NCI-H2171 (cell line): ENCODE data around the gene KRTAP2-4.
"Not testable (repeated sequence)": the region's sequence is repeated elsewhere in the genome, so short reads cannot be mapped to it uniquely, and the experiment has no call there.

Source experiments
- DNase-seq: peaks from one replicate; lab custom pipeline; 2025; lab: John Stamatoyannopoulos, UW

KRTAP2-4 gene, protein sequence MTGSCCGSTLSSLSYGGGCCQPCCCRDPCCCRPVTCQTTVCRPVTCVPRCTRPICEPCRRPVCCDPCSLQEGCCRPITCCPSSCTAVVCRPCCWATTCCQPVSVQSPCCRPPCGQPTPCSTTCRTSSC

DNA sequence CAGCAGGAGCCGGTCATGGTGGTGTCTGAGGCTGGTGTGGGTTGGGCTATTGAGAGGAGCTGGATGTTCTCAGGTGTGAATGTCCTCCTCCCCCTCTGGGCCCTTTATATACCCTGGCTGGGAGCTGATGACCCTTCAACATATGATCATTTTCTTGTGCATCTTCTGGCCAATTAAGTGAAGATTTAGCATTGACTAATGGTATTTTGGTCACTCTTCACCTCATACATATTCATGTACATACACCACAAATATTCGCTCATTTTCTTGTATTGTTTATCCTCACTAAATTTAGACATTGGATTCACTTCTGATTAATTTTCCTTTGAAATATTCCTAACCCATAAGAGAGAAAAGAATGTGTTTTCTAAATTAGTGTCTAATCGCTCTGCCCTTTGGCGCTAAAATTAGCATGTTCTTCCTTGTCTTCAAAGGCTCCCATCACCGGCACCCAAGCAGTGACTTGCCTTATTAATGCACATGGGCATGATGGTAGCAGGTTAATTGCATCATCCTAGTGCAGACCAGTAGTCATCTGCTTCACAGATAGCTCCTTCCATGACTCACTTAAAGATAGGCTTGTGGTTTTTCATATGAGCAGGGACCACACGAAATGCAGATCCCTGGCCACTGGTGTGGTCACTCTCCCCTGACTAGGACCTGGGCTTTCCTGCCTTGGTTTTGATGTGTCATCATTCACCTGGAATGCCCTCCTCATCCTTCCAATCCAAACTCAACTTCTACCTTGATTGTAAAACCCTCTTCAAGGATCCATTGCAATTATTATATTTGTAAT is at the start of gene KRTAP2-4:
TSS of gene KRTAP2-4 (minus strand) at position 51 of the 796 bp plus-strand sequence. CDS start at position 17, 34 bp downstream.
- DNase-seq = no peak

DNA sequence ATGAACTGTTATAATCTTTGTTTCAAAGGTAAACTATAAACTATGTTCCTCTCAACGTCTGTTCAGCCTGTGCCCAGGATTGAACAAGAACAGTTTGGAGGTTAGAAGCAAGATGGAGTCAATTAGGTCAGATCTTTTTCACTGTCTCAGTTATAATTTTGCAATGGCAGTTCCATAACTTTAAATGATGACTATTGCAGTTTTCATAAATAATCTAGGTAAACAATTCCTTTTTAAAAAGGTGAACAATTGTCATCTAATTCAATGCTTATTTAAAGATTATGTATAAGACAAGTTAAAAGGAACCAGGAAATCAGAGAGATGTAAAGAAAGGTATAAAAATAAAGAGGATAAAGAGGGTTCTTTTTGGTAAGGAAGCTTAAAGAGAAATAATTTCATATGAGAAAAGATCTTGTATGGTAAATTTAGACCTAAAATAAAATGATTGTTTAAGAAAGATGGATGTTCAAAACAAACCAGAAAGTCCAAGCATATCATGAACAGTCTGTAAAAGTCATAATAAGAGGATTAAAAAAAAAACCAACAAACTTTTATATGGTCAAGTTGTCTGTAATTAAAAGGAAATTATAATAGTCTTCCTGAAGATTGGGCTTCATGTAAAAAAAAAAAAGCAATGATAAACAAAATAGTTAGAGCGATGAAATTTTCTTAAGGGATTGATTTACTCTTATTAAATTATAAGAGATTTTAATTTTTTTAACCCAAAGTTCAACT is 45.6 kb upstream of the KRTAP2-4 start:
- DNase-seq = no peak

GRCh38 chr17:41108728-41109386 is 43.2 kb upstream of the KRTAP2-4 start:
- not testable (repeated sequence) for DNase-seq

DNA sequence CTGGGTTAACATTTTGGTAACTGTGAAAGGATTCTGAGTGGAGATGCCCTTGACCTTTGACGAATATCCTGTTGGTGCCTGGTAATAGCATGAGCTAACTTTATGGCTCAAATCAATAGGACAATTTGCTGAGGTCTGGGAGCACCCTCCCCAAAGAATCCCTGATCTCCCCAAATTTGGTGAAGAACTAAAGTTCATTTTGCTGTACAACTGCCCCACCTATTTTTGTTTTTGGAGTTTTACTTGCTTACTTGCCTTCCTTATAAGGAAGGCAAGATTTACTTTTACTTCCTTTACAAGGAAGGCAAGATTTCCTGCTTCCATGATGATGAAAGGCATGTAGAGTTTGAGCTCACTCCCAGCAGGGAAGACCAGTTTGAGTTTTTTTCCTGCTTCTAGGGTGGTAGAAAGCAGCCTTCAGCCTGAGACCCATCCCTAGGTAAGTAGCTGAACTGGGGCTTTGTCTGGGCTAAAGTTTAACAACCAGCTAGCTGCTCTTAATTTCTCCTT is 42.3 kb upstream of the KRTAP2-4 start:
- no peak for DNase-seq

DNA sequence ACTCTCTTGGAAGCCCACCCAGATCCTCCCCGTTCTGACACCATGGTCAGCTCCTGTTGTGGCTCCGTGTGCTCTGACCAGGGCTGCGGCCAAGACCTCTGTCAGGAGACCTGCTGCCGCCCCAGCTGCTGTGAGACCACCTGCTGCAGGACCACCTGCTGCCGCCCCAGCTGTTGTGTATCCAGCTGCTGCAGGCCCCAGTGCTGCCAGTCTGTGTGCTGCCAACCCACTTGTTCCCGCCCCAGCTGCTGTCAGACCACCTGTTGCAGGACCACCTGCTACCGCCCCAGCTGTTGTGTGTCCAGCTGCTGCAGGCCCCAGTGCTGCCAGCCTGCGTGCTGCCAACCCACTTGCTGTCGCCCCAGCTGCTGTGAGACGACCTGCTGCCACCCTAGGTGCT is 39.7 kb upstream of the KRTAP2-4 start, which contains the start of gene KRTAP4-9:
TSS of gene KRTAP4-9 (plus strand) at position 43 of the 400 bp plus-strand sequence. CDS start at position 43, 0 bp downstream.
- not testable (repeated sequence) for DNase-seq

GRCh38 chr17:41104386-41105038 is 38.8 kb upstream of the KRTAP2-4 start:
- not testable (repeated sequence) for DNase-seq

DNA sequence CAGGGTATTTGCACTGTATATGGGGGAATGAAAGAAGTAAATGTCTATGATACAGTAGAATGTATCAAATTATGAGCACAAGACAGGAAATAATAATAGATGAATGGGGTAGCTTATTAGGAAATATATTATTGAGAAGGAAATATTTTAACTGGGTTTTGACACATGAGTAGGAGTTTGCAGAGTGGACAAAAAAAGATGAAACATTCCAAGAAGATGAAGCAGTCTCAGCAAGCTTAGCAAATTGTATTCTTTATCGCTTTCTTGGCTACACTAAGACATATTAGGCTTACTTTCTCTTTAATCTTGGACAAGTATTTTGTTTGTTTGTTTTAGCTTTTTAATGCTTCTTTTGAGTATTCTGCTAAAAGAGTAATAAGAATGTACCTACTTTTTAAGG is 38.2 kb upstream of the KRTAP2-4 start:
- no peak for DNase-seq

- DNase-seq = no peak
These were observed 36.0 kb upstream of the KRTAP2-4 start, which contains the start of gene KRTAP4-16 for GRCh38 chr17:41101586-41102259. KRTAP4-16 (minus strand) TSS chr17:41102209; CDS start chr17:41102209, 0 bp downstream.

GRCh38 chr17:41099682-41100480 is 34.2 kb upstream of the KRTAP2-4 start:
- DNase-seq = not testable (repeated sequence)

- DNase-seq = no peak
These were observed 32.8 kb upstream of the KRTAP2-4 start for GRCh38 chr17:41098481-41098880.

GRCh38 chr17:41098042-41098441 is 32.4 kb upstream of the KRTAP2-4 start, which contains the start of gene KRTAP4-8:
KRTAP4-8 (minus strand) TSS chr17:41098142; CDS start chr17:41098084, 58 bp downstream.
- no peak for DNase-seq

- no peak for DNase-seq
These were observed 30.4 kb upstream of the KRTAP2-4 start for GRCh38 chr17:41096055-41096454.

GRCh38 chr17:41088760-41089352 is 23.2 kb upstream of the KRTAP2-4 start:
- not testable (repeated sequence) for DNase-seq

- DNase-seq = not testable (repeated sequence)
These were observed 18.6 kb upstream of the KRTAP2-4 start, which contains the start of gene KRTAP4-7 for GRCh38 chr17:41084100-41084856. KRTAP4-7 (plus strand) TSS chr17:41084150; CDS start chr17:41084207, 57 bp downstream.

DNA sequence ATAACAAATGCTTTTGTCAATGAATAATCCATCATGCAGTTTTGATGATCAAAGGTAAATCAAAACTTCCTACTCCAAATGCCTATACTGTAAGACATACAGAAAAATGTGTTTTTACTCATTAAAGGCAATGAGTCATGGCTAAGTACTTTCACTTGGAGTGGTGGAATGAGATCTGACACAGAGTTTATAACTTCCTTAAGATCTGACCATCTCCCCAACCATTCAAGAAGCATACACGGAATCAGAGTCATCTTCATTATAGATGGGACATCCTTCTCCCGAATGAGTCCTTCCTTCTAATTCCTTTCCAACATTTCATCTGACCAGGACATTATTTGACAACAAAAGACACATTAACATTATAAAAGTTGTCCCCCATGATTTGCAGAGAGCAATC is 17.7 kb upstream of the KRTAP2-4 start:
- DNase-seq = not testable (repeated sequence)

DNA sequence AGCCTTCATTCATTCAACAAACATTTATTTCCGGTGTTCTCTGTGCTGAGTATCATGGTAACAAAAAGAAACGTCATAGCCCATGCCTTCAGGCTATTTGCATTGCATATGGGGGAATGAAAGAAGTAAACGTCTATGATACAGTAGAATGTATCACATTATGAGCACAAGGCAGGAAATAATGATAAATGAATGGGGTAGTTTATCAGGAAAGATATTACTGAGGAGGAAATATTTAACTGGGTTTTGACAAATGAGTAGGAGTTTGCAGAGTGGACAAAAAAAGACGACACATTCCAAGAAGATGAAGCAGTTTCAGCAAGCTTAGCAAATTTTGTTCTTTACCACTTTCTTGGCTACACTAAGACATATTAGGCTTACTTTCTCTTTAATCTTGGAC is 16.9 kb upstream of the KRTAP2-4 start:
- no peak for DNase-seq

DNA sequence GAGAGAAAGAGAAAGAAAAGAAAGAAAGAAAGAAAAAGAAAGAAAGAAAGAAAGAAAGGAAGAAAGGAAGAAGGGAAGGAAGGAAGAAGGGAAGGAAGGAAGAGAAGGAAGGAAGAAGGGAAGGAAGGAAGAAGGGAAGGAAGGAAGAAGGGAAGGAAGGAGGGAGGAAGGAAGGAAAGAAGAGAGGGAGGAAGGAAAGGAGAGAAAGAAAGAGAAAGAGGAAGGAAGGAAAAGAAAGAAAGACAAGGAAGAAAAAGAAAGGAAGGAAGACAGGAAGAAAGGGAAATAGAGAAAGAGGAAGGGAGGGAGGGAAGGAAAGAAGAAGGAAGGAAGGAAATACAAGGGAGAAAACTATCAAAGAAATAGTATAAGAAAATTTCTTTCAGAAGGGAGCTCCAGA is 11.1 kb upstream of the KRTAP2-4 start:
- DNase-seq = no peak

DNA sequence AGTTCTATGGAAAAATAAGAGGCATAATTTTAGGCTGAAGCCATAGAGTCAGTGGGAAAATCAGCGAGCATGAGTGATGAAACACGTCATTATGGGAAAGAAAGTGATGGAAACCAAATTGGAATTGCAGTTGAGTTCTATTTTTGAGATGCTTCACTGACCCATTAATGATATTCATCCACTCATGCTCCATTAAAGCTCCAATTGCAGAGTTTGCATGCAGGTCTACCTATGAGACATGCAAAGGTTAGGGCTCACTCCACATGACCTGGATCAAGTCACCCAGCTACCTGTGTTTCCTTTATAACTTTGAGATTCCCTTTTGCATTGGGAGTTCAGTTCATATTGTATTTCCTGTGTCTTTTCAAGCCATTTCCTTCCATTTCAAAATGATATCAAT is 8.0 kb upstream of the KRTAP2-4 start:
- DNase-seq = no peak
